ENCODE results near the gene NEURL2.

NEURL2 gene

DNA sequence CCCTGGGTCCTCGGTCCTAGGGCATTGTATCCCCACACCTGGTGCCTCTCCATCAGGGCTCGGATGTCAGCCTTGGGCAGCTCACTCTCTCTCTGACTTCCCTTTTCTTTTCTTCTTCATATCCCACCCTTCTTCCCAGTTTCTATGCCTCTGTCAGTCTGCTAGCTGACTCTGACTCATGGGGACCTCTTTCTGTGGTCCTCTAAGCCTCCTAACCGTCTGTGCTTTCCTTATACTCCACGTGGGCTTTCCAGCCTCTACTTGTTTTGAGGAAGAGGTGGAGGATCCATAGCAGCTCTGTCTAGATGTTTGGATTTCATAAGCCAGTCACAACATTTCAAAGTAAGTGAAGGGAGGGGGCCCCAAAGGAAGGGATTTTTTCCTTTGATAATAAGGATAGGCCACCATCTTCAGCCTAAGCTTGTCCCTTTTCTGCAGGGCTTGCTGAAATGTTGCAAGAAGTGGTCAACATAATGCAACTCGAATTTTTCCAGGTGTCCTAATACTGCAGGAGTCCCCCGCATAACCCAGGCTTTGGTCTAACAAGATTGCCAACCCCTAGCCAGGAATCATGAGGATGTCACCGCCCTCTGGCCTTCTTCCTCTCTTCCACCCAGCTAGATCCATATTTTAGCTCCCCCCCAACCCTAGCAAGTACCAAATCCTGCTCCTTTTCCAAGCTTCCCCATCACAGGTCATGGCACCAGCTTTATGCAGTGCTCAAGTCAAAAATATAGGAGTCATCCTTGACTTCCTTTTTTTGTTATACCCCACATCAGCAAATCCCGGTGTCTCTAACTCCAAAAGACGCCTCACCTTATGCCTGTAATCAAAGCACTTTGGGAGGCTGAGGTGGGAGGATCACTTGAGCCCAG is 29.7 kb upstream of the NEURL2 start:
- no peak for DNase-seq

GRCh38 chr20:45919542-45920399 is 28.8 kb upstream of the NEURL2 start:
- no peak for DNase-seq

DNA sequence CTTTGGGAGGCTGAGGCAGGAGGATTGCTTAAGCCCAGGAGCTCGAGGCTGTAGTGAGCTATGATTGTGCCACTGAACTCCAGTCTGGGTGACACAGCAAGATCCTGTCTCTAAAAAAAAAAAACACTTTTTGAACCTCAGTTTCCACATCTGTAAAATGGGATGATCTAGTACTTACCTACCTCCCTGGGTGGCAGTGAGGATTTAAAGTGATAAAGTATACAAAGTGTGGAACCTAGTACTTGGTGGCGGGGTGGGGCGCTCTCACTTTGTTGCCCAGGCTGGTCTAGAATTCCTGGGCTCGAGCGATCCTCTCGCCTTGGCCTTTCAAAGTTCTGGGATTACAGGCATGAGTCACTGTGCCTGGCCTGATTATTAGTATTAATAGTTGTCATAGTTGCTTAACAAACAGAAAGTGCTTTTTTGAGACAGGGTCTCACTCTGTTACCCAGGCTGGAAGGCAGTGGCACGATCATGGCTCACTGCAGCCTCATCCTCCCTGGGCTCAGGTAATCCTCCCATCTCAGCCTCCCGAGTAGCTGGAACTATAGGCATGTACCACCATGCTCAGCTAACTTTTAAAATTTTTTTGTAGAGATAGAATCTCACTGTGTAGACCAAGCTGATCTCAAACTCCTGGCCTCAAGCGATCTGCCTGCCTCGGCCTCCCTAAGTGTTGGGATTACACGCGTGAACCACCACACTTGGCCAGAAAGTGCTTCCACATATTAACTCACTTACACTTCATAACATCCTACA is 27.9 kb upstream of the NEURL2 start:
- DNase-seq: no peak

GRCh38 chr20:45918182-45918737 is 27.3 kb upstream of the NEURL2 start:
- peak in 1 of 51 donors; percentile 39 for DNase-seq

- DNase-seq: peak in 1 of 51 donors; percentile 39
These were observed 26.8 kb upstream of the NEURL2 start for GRCh38 chr20:45917790-45918141.

DNA sequence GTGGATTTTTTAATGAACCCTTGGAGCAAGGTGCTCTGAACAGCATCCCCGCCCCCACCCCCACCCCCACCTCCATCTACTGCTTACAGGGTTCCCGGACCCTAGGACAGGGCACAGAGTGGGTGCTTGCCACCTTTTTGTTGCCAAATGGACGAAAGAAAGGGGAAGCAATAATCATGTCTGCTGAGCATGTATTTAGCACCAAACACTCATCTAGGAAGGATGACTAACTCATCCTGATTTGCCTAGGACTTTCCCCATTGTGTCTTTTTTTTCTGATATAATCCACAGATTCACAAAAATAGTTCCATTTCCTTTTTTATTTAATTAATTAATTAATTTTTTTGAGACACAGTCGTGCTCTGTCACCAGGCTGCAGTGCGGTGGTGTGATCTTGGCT is 22.1 kb upstream of the NEURL2 start:
- no peak for DNase-seq

- no peak for DNase-seq
These were observed 21.3 kb upstream of the NEURL2 start for GRCh38 chr20:45912344-45912682.

- peak in 50 of 51 donors; percentile 13 to 85 (median 66) for DNase-seq
These were observed 20.7 kb upstream of the NEURL2 start, which contains the start of gene PLTP for GRCh38 chr20:45911486-45912343. TSS of gene PLTP (minus strand) at chr20:45912155. CDS start at chr20:45911452, 703 bp downstream.

GRCh38 chr20:45910670-45911485 is 19.9 kb upstream of the NEURL2 start:
- DNase-seq: peak in 49 of 51 donors; percentile 13 to 94 (median 76)

DNA sequence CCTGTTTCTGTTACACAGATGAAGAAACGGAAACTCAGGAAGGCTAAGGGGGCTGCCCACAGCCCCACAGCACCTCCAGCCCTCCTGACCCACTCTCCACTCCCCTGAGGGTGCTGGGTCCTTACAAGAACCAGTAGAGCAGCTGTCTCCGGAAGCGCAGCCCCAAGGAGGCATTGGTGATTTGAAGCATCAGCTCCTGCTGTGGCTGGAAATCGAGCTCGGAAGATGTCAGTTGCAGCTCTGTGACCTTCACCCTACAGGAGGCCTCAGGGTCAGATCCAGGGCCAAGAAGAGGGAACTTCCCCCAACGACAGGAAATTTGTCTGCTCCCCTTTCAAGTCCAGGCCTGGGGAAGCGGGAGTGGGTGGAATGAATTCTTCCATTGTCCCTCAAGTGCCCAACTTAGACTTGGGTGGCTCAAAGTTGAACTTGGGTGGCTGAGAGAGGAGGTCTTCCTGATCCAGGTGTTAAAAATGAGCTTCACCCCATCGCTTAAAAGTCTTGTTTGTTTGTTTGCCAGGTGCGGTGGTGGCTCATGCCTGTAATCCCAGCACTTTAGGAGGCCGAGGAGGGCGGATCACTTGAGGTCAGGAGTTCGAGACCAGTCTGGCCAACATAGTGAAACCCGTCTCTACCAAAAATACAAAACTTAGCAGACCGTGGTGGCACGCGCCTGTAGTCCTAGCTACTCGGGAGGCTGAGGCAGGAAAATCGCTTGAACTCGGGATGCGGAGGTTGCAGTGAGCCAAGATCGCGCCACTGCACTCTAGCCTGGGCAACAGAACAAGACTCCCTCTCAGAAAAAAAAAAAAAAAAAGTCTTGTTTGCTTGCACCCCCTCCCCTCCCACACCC is 19.0 kb upstream of the NEURL2 start:
- DNase-seq: no peak

GRCh38 chr20:45909336-45909808 is 18.4 kb upstream of the NEURL2 start:
- no peak for DNase-seq

DNA sequence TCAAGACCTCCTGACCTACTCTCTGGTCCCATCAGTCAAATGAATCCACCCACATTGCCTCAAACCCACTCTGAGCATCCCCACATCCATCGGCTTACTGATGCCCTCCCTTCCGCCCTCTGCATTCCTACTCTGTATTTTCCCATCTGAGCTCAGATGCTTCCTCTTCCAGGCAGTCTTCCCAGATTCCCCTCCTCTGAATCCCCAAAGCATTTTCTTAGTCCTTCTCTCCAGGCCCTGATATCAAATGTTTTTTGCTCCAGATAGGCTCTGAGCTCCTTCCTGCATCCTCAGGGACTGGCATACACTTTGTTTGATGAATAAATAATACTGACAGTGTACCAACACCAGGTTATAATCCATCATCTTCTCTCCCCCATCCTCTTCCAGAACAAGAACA is 17.1 kb upstream of the NEURL2 start:
- DNase-seq: no peak

DNA sequence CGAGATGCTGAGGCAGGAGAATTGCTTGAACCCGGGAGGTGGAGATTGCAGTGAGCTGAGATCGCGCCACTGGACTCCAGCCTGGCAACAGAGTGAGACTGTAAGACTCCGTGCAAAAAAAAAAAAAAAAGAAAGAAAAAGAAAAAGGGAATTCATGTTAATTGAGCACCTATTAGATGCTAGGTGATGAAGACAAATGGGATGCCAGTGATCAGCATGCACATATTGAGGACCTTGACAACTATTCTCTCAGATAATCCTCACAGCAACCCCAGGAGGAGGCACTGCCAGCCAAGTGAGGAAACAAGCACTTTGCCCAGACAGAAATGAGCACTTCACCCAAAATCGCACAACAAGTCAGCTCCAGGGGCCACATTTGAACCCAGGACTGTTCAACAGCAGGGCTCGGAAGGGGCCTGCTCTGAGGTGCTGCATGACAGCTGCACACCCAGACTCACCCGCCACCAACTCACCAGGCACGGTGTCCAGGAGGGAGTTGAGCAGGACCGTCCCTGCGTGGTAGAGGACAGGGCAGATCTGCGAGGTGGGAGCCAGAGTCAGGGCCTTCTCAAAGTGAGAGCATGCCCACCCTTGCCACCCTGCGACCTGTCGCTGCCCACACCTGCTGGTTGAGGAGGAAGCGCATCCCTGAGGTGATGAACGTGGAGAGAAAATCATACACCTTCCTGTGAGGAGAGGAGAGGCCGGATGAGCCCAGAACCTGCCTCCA is 16.4 kb upstream of the NEURL2 start:
- DNase-seq: no peak

DNA sequence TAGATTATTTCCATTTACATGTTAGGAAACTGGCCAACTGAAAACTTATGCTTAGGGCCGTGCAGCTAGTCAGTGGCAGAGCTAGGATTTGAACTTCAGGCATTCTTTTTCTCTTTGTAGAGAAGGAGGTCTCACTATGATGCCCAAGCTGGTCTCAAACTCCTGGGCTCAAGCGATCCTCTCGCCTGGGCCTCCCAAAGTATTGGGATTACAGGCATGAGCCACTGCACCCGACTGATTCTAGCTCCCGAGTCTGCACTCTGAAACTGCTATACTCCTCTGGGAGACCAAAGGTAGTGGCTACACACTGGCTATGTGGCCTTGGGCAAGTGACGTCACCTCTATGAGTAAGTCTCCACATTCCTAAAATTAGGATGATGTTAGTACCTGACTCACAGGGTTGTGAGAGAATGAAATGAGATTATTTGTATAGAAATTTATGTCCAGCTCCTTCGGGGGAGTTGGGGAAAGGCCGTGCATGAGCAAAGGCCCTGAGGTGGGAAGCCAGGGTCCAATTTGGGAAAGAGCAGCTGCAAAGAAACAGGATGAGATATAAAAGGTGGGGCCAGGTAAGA is 14.6 kb upstream of the NEURL2 start:
- DNase-seq: no peak

- DNase-seq: no peak
These were observed 13.8 kb upstream of the NEURL2 start for GRCh38 chr20:45904583-45905504.

DNA sequence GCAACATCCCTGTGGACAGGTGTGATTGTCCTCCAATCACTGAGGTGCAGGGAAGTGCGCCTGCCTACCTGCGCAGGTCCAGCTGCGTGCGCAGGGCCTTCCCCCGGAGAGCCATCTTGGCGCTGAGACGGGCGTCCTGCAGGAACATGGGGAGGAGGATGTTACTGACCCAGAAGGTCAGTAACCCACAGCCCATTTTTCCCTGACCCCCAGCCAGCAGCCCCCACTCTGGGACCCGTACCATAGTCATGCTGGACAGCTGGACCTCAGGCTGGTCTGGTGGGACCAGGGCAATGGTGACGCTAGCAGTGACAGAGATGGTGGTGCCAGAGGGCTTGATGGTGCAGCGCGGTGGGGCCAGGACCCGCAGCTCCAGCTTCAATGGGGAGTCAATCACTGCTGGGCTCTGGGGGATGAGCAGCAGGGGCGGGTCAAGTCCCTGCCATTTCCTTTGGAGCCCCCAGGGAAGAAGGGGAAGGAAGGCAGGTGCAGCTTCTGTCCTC is 11.2 kb upstream of the NEURL2 start:
- no peak for DNase-seq
